ENCODE measurements around the gene ZNF672. TPM values are rescaled to one million over a fixed set of nuclear protein-coding genes. Genes with fewer than 3 reads are reported as not detected.
A peak's percentile ranks its signal among the peaks of the same experiment; 100 is the strongest.

The ZNF672 gene
- total and polyA plus RNA-seq, 2 of the 13 experiments (the other 11 are each of a cell fraction or from before 2014, with no cell fraction given) = 17.2 to 22.9 TPM

GRCh38 chr1:248858891-248859889, 21.2 kb downstream of the ZNF672 start, which contains the start of gene ZNF692 (continued):
- no peak for TF ChIP-seq E2F5 (CRISPR knock-in tag; conservative IDR thresholded peaks at IDR 0.05)
- TF ChIP-seq, protein P1, sequence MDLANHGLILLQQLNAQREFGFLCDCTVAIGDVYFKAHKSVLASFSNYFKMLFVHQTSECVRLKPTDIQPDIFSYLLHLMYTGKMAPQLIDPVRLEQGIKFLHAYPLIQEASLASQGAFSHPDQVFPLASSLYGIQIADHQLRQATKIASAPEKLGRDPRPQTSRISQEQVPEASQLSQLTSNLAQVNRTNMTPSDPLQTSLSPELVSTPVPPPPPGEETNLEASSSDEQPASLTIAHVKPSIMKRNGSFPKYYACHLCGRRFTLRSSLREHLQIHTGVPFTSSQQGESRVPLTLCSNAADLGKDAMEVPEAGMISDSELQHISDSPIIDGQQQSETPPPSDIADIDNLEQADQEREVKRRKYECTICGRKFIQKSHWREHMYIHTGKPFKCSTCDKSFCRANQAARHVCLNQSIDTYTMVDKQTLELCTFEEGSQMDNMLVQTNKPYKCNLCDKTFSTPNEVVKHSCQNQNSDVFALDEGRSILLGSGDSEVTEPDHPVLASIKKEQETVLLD (CRISPR knock-in tag; IDR thresholded peaks at IDR 0.05; ENCODE audit: low read depth) = peak; percentile 42; the same call in 1 of the 2 replicates
- no peak for TF ChIP-seq ZFP62 (CRISPR knock-in tag; IDR thresholded peaks at IDR 0.05)
- TF ChIP-seq SUZ12 (IDR thresholded peaks at IDR 0.05; ENCODE audit: low read depth, low read length) = peak; percentile 20; the same call in 1 of the 2 replicates
- no peak for TF ChIP-seq FOXA1 (IDR thresholded peaks at IDR 0.05)
- TF ChIP-seq FOXA1 (CRISPR knock-in tag; IDR thresholded peaks at IDR 0.05) = no peak
- 0 out of 2 replicates have a peak, but pooled peaks have one; percentile 26 for TF ChIP-seq MXD4 (CRISPR knock-in tag; IDR thresholded peaks at IDR 0.05)
- peak; percentile 80 for TF ChIP-seq HDAC1 (CRISPR knock-in tag; IDR thresholded peaks at IDR 0.05)
- TF ChIP-seq SMAD3 (CRISPR knock-in tag; IDR thresholded peaks at IDR 0.05) = no peak
- no peak for TF ChIP-seq ZNF563 (CRISPR knock-in tag; IDR thresholded peaks at IDR 0.05)
- TF ChIP-seq ZNF776 (CRISPR knock-in tag; IDR thresholded peaks at IDR 0.05) = 0 out of 2 replicates have a peak, but pooled peaks have one; percentile 52
- TF ChIP-seq, protein P2, sequence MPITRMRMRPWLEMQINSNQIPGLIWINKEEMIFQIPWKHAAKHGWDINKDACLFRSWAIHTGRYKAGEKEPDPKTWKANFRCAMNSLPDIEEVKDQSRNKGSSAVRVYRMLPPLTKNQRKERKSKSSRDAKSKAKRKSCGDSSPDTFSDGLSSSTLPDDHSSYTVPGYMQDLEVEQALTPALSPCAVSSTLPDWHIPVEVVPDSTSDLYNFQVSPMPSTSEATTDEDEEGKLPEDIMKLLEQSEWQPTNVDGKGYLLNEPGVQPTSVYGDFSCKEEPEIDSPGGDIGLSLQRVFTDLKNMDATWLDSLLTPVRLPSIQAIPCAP (CRISPR knock-in tag; IDR thresholded peaks at IDR 0.05; ENCODE audit: low read depth) = no peak
- TF ChIP-seq SIX4 (CRISPR knock-in tag; IDR thresholded peaks at IDR 0.05) = no peak
- no peak for TF ChIP-seq TRIM24 (CRISPR knock-in tag; IDR thresholded peaks at IDR 0.05)
- no peak for TF ChIP-seq TERF1 (CRISPR knock-in tag; IDR thresholded peaks at IDR 0.05)
- peak; percentile 47 for TF ChIP-seq NFYC (CRISPR knock-in tag; IDR thresholded peaks at IDR 0.05)
- no peak for TF ChIP-seq ZNF598 (CRISPR knock-in tag; IDR thresholded peaks at IDR 0.05; ENCODE audit: borderline replicate concordance)
- no peak for TF ChIP-seq ZNF256 (CRISPR knock-in tag; conservative IDR thresholded peaks at IDR 0.05)
- no peak for TF ChIP-seq ZNF124 (CRISPR knock-in tag; IDR thresholded peaks at IDR 0.05)
- TF ChIP-seq, protein P3, sequence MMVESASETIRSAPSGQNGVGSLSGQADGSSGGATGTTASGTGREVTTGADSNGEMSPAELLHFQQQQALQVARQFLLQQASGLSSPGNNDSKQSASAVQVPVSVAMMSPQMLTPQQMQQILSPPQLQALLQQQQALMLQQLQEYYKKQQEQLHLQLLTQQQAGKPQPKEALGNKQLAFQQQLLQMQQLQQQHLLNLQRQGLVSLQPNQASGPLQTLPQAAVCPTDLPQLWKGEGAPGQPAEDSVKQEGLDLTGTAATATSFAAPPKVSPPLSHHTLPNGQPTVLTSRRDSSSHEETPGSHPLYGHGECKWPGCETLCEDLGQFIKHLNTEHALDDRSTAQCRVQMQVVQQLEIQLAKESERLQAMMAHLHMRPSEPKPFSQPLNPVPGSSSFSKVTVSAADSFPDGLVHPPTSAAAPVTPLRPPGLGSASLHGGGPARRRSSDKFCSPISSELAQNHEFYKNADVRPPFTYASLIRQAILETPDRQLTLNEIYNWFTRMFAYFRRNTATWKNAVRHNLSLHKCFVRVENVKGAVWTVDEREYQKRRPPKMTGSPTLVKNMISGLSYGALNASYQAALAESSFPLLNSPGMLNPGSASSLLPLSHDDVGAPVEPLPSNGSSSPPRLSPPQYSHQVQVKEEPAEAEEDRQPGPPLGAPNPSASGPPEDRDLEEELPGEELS (CRISPR knock-in tag; IDR thresholded peaks at IDR 0.05) = no peak; the same call in 1 of the 2 replicates
- TF ChIP-seq ZNF446 (CRISPR knock-in tag; IDR thresholded peaks at IDR 0.05) = no peak
- TF ChIP-seq ZNF772 (CRISPR knock-in tag; IDR thresholded peaks at IDR 0.05) = no peak; the same call in 1 of the 2 replicates
- TF ChIP-seq, protein P4, sequence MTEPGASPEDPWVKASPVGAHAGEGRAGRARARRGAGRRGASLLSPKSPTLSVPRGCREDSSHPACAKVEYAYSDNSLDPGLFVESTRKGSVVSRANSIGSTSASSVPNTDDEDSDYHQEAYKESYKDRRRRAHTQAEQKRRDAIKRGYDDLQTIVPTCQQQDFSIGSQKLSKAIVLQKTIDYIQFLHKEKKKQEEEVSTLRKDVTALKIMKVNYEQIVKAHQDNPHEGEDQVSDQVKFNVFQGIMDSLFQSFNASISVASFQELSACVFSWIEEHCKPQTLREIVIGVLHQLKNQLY (CRISPR knock-in tag; IDR thresholded peaks at IDR 0.05) = peak; percentile 19; the same call in 1 of the 2 replicates

All from HepG2 (cell line).